ENCODE data around the gene FRMD3. TPM values are rescaled to one million over a fixed set of nuclear protein-coding genes. Genes with fewer than 3 reads are reported as not detected.

FRMD3 gene
- total RNA-seq, 1 experiment from 2014 or later = 0.55 TPM

GRCh38 chr9:83372957-83373356 is 165.2 kb downstream of the FRMD3 start:
- H3K4me1 ChIP-seq (ENCODE audit: insufficient read depth, low read length) = no peaks in the 10 kb centered on the region
- TF ChIP-seq CTCF (conservative IDR thresholded peaks at IDR 0.05) = no peak
- no peaks in the 10 kb centered on the region for H3K9me3 ChIP-seq (ENCODE audit: control insufficient read depth, low read depth, low read length)
- no peak overlapping the region for H4K5ac ChIP-seq (ENCODE audit: insufficient read length, low read depth, low read length)
- H2BK20ac ChIP-seq (ENCODE audit: low read depth, low read length, poor library complexity, severe bottlenecking) = no peak overlapping the region
- no peak overlapping the region for H2BK12ac ChIP-seq (ENCODE audit: insufficient read length, low read depth, low read length)
- H3K79me2 ChIP-seq (ENCODE audit: insufficient read depth, low read length) = no peaks in the 10 kb centered on the region
- no peaks in the 10 kb centered on the region for H3K4me1 Mint-ChIP-seq
- H3K56ac ChIP-seq (ENCODE audit: insufficient read length, low read depth, low read length) = no peak overlapping the region
- H3K23me2 ChIP-seq (ENCODE audit: insufficient read length, low read depth, low read length, poor library complexity, severe bottlenecking) = no peaks in the 10 kb centered on the region
- H4K20me1 ChIP-seq (ENCODE audit: control insufficient read depth, insufficient read depth, insufficient read length) = no peaks in the 10 kb centered on the region
- H4K91ac ChIP-seq (ENCODE audit: insufficient read length, low read depth, low read length) = no peak overlapping the region
- no peak for DNase-seq
- H4K8ac ChIP-seq (replicated peaks; ENCODE audit: insufficient read length, low read depth, low read length) = no peak overlapping the region
- no peak overlapping the region for H3K4me3 Mint-ChIP-seq
- no peak overlapping the region for H3K4ac ChIP-seq (ENCODE audit: low read depth, low read length)
- H3K14ac ChIP-seq (ENCODE audit: insufficient read depth, low read length) = no peak overlapping the region
- H2AFZ ChIP-seq (ENCODE audit: low read length) = no peak overlapping the region
- no peak overlapping the region for H3K23ac ChIP-seq (ENCODE audit: insufficient read length, low read depth, low read length)
- H3K4me2 ChIP-seq (ENCODE audit: insufficient read depth, insufficient read length, low read length) = no peak overlapping the region
- no peak overlapping the region for H3K27ac ChIP-seq (ENCODE audit: insufficient read length, low read depth, low read length)
- H2BK15ac ChIP-seq (ENCODE audit: low read depth, low read length) = no peak overlapping the region
- no peak overlapping the region for H2AK5ac ChIP-seq (ENCODE audit: insufficient read length, low read length)
- H3K9ac ChIP-seq (ENCODE audit: extremely low read depth, insufficient read length, low read length) = no peak overlapping the region
- H3K79me1 ChIP-seq (ENCODE audit: insufficient read depth, low read depth, low read length, poor library complexity, severe bottlenecking) = no peaks in the 10 kb centered on the region
- H3K27ac Mint-ChIP-seq = no peak overlapping the region
- no peaks in the 10 kb centered on the region for H3K36me3 Mint-ChIP-seq (ENCODE audit: insufficient read depth in 1 of 3, low read depth in 3 of 3)
- H3K27me3 Mint-ChIP-seq (ENCODE audit: low read depth) = 0 out of 2 replicates have a peak, but pooled peaks cover 1% of the 10 kb centered on the region
- no peak overlapping the region for H3T11ph ChIP-seq (ENCODE audit: low read length)
- H2BK120ac ChIP-seq (ENCODE audit: low read depth, low read length, poor library complexity, severe bottlenecking) = no peak overlapping the region
- no peak overlapping the region for H2BK5ac ChIP-seq (ENCODE audit: insufficient read length, low read length)
- WGBS (ENCODE audit: extremely low coverage, insufficient read length, low lambda C conversion rate) = no CpG with 5 or more reads among the region's 5 CpGs
- H3K27me3 ChIP-seq (ENCODE audit: insufficient read depth, low read length) = no peaks in the 10 kb centered on the region
- no peak overlapping the region for H3K18ac ChIP-seq (ENCODE audit: insufficient read length, low read depth, low read length)
- no peaks in the 10 kb centered on the region for H3K9me3 Mint-ChIP-seq

Data from H9 (cell line).